Measurements from ENCODE around the gene USP12. TPM values are rescaled to one million over a fixed set of nuclear protein-coding genes. Genes with fewer than 3 reads are reported as not detected.

The USP12 gene
- total RNA-seq, 2 donors from 2014 or later, result 11.3 to 21.5 TPM

DNA sequence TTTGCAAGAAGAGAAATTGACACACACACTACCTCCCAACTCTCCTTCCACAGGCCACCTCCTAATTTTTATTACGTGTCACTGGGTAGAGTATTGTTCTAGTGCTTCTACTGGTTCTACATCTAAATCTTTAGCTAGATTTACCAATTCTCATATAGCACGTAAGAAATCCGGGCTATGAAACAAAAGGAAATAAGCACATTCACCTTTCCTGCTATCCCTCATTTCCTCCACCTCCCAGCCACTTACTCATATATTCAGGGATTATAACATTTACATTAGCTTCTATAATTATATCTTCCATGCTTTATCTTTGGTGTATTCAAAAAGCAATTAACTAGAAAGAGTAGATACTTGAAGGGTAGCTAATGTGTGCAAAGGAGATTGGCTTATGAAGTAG lies 39.7 kb downstream of the USP12 start:
- Histone ChIP-seq H3K9me3 (no peaks in the 10 kb centered on the region), H3K27ac (no peak overlapping the region), H3K4me1 (replicated peaks) (no peaks in the 10 kb centered on the region), H3K27me3 (replicated peaks; ENCODE audit: insufficient read depth) (no peaks in the 10 kb centered on the region), H3K36me3 (no peaks in the 10 kb centered on the region), H3K4me3 (no peak overlapping the region)
- TF ChIP-seq POLR2AphosphoS5 (IDR thresholded peaks at IDR 0.05), result no peak
- TF ChIP-seq, protein P1, sequence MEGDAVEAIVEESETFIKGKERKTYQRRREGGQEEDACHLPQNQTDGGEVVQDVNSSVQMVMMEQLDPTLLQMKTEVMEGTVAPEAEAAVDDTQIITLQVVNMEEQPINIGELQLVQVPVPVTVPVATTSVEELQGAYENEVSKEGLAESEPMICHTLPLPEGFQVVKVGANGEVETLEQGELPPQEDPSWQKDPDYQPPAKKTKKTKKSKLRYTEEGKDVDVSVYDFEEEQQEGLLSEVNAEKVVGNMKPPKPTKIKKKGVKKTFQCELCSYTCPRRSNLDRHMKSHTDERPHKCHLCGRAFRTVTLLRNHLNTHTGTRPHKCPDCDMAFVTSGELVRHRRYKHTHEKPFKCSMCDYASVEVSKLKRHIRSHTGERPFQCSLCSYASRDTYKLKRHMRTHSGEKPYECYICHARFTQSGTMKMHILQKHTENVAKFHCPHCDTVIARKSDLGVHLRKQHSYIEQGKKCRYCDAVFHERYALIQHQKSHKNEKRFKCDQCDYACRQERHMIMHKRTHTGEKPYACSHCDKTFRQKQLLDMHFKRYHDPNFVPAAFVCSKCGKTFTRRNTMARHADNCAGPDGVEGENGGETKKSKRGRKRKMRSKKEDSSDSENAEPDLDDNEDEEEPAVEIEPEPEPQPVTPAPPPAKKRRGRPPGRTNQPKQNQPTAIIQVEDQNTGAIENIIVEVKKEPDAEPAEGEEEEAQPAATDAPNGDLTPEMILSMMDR (IDR thresholded peaks at IDR 0.05), result no peak
- TF ChIP-seq POLR2A (IDR thresholded peaks at IDR 0.05), result no peak
- intact Hi-C loops (cut with DNase I), result no loop called here
- WGBS, result 95% methylated on average over 3 of the region's 3 CpGs
- no peak for DNase-seq (ENCODE audit: low spot score)

DNA sequence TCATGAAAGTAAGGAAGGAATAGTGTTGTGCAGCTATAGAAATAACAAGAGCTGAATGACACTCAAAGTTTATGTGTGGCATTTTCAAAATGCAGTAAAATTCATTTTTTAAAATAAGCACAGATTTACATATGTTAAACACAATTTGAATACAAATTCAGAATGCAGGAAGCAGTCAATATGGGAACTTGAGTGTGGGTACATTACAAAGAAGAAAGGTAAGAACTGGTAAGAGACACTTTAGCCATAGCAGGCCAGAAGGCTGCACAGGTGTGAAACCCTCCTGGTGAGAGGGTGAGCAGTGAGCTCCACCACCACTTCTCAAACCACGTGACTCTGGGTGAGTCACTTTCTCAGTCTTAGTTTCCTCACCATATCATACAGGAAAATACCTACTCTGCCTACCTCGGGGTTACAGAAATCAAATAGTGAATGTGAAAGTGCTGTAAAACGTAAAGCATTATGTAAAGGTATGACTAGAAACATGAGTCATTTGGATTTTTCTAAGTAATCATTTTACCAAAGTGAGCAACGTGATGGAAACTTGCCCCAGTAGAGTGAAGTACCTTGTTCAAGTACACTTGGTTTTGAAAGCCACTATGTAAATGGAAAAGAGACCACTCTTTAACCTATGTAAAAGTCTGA lies 40.5 kb downstream of the USP12 start:
- H3K9me3 ChIP-seq, result no peaks in the 10 kb centered on the region
- no peaks in the 10 kb centered on the region for H3K4me1 ChIP-seq (replicated peaks)
- intact Hi-C loops (cut with DNase I), result no loop called here
- H3K27ac ChIP-seq, result no peak overlapping the region
- H3K27me3 ChIP-seq (replicated peaks; ENCODE audit: insufficient read depth), result no peaks in the 10 kb centered on the region
- H3K36me3 ChIP-seq, result no peaks in the 10 kb centered on the region
- no peak overlapping the region for H3K4me3 ChIP-seq
- 85% methylated on average over 4 of the region's 4 CpGs for WGBS
- no peak for DNase-seq (ENCODE audit: low spot score)
- TF ChIP-seq POLR2A (IDR thresholded peaks at IDR 0.05) (no peak), POLR2AphosphoS5 (IDR thresholded peaks at IDR 0.05) (no peak)
- TF ChIP-seq, protein P1 (IDR thresholded peaks at IDR 0.05), result no peak

DNA sequence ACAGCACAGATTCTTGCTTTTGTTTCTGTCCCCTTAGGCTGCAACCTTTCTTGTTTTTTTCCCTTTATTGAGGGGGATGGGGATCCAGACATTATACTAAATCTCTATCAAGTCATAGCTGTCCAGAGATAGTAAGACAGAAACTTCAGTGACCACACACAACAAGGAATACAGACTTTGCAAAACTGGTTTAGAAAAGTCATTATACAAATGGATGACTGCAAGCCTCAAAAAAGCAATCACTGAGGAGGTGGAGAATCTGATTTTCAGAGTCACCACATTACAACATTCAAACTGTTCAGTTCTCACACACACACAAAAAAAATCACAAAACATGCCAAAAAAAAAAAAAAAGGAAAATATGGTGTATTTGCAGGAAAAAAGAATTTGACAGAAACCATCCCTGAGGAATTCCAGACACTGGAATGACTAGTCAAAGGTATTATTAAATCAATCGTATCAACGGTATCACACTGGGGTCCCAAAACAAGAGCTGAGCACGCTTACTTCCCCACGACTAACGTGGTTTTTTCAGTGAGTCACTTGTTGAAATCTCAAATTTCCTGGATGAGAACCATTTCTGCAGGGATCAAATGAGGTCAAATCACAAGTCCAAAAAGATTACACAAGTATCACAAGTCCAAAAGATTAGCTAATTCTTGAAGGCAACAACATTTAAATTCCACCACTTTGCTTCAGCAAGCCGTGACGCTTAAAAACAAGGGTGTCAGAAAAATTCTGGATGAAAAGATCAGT lies 41.2 kb downstream of the USP12 start:
- no peak overlapping the region for H3K27ac ChIP-seq
- no peaks in the 10 kb centered on the region for H3K27me3 ChIP-seq (replicated peaks; ENCODE audit: insufficient read depth)
- no peak overlapping the region for H3K4me3 ChIP-seq
- no peaks in the 10 kb centered on the region for H3K4me1 ChIP-seq (replicated peaks)
- TF ChIP-seq POLR2A (IDR thresholded peaks at IDR 0.05), result no peak
- no peak for TF ChIP-seq POLR2AphosphoS5 (IDR thresholded peaks at IDR 0.05)
- TF ChIP-seq, protein P1 (IDR thresholded peaks at IDR 0.05), result no peak
- no peak for DNase-seq (ENCODE audit: low spot score)
- 77% methylated on average over 7 of the region's 7 CpGs for WGBS
- intact Hi-C loops (cut with DNase I), result no loop called here
- no peaks in the 10 kb centered on the region for H3K9me3 ChIP-seq
- no peaks in the 10 kb centered on the region for H3K36me3 ChIP-seq

DNA sequence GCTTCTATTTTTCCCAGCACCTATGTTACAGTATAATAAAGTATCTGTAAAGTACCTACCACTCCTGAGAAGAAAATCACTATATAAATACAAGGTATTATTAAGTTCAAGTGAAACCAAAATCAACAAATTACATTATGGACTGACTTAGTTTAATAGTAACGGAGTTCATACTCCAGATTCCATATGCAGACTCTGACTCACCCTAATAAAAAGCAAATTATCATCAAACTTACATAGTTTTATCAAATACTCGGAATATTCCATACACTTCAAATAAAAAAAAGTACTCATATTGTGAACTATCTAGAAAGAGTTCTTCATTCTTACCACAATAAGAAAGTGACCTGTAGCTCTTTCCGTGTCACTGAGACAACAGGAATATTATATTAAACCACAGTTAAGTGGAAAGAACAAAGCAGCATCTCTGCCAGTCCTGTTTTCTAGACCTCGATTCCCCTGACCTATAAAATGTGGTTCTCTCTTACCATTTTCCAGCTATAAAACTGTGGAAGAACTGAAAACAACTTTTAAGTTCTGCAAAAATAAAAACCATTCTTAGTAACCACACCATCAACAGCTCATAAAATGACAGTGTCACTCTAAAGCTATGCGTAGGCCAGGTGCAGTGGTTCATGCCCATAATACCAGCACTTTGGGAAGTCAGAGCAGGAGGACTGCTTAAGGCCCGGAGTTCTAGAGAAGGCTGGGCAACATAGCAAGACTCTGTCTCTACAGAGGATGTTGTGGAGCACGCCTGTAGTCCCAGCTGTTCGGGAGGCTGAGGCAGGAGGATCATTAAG lies 42.6 kb downstream of the USP12 start:
- Histone ChIP-seq H3K27ac (no peak overlapping the region), H3K36me3 (no peaks in the 10 kb centered on the region), H3K4me3 (no peak overlapping the region), H3K9me3 (no peaks in the 10 kb centered on the region), H3K4me1 (replicated peaks) (no peaks in the 10 kb centered on the region), H3K27me3 (replicated peaks; ENCODE audit: insufficient read depth) (no peaks in the 10 kb centered on the region)
- WGBS, result 72% methylated on average over 8 of the region's 8 CpGs
- no peak for DNase-seq (ENCODE audit: low spot score)
- TF ChIP-seq POLR2AphosphoS5 (IDR thresholded peaks at IDR 0.05), result no peak
- TF ChIP-seq POLR2A (IDR thresholded peaks at IDR 0.05), result no peak
- TF ChIP-seq, protein P1 (IDR thresholded peaks at IDR 0.05), result no peak
- intact Hi-C loops (cut with DNase I), result no loop called here

Data from prostate gland (tissue), 2 donors.